Renal cortex interstitium (tissue), 11 donors: ENCODE data around the gene PEX14. TPM values are rescaled to one million over a fixed set of nuclear protein-coding genes. Genes with fewer than 3 reads are reported as not detected.

Source experiments
- DNase-seq, 11 donors: peaks; one replicate each; pipeline ENCODE4 v3.0.0-alpha.2; 2013; ENCODE audit warnings: low read depth in 9 of 11, low spot score in 4 of 11; ENCODE audit errors: extremely low read depth in 1 of 11
- polyA plus RNA-seq, 3 donors: library from polyadenylated mRNA; unstranded; fragments of 120-200 nt; gene quantifications; one replicate each; pipeline ENCODE4 v1.2.1, GENCODE V29; 2013; ENCODE audit not compliant: insufficient read length in 3 of 3

PEX14 gene
- polyA plus RNA-seq, 3 donors: 20.5 to 25.2 (median 24.7) TPM

GRCh38 chr1:10646347-10646861 is 171.7 kb downstream of the PEX14 start:
- no peak for DNase-seq

DNA sequence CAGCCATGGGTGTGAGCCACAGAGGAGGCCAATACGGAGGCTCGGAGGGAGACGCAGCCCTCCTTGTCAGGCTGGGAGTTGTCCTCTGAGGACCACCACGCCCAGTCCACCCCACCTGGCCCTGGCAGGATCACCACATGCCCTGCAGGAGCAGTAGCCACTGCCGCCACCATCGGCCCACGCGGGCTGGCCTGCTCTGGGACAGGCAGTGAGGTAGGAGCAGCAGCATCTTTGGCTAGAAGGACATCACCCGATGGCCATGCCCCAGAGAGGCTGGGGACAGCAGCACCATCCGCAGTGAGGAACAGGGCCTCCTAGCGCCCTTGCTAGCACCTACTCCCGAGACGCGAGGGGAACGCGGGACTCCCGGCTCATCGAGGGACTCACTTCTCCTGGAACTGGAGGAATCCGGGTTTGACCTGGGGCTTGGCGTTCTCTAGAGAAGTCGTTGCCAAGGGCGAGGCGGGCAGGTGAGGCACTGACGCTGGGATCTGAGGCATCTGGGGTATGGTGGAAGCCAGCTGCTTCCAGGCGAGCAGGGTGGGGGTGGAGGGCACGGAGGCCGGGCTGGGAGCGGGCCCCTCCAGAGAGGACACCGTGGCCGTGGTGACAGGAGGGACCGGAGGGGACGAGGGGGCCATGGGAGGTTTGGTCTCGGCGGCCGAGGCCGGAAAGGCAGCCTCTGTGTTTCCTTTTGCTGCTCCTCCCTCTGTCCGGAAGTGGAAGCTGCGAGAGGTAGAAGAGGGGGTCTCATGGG is 172.8 kb downstream of the PEX14 start:
- DNase-seq: no peak

GRCh38 chr1:10648689-10649516 is 174.2 kb downstream of the PEX14 start:
- DNase-seq: no peak

DNA sequence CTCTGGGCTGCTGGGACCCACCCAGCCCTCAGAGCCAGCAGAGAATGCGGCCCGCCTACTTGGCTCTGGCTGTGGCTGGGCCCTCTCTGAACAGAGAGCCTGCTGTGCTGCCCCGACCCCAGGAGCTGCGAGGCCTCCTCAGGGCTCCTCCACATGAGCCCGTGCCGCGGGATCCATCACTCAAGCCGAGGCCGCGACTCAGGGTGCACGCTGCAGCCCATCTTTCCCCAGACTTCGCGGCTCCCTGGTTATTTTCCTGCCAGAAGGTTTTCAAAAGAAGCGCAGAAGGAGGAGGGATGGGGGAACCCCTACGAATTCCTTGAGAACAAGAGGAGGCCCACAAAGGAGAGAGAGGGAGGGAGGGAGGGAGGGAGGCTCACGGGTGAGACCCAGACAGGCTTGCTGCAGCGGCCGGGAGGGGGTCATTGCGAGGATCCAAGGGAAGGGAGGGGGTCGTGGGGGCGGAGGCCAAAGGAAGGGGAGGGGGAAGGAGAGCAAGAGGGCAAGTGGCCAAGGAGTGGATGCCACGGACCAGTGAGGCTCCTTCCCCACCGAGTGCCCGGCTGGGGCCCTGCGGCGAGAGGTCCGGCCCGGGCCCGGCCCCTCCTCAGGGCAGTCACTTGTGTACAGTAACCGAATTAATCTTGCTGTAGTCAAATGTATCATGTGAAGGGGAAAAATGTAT is 174.9 kb downstream of the PEX14 start:
- no peak for DNase-seq

DNA sequence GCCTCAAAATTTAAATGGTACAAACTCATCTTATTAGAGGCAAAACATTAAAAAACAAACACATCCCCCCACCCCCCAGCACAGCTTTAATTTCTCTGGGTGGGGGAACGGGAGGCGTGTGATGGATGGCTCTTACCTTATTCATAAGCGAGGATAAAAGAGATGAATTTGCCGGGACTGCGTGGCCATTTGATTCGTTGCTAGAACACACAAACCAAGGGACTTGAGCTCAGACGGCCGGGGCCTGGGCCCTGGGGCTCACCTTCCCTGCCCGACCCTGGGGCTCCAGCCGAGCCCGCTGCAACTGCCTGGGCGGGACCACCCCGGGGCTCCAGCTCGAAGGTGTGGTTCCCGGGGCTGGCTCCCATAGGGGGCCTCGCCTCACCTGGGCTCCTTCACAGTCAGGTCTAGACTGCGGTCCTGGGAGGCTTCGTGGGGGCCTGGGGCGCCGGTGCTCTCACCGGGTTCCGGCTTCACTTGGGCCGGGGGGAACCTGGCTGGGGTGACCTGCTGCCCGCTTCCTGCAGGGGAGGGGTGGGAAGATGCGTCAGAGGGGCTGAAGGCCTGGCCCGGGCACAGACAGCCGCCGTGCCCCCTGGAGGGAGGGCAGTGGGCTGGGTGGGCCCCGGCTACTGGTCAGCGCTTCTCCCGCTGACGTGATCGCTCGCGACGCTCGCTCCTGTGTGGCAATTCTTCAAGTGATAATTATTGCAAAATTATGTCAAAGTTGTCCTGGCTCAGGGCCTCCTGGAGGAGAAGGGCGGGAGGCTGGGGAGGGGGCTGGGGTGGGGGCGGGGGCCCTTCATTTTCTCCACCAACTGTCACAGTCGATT is 176.0 kb downstream of the PEX14 start:
- DNase-seq: no peak

DNA sequence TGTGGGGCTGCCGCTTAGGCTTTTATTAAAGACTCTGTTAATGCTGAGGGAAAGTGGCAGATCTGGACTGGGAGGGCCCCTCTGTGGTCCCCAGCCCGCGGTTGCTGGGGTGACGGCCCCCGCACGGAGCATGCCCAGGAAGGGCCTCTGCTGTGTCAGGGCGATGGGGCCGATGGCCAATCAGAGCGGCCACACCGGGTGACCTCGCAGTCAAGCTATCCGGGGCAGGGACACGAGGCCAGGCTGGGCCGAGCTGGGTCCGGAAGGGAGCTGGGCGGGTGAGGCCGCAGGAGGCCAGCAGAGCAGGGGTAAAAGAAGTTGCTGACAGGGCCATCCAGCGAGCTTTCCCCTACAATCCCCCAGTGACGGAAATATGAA is 176.6 kb downstream of the PEX14 start:
- DNase-seq: no peak

GRCh38 chr1:10651793-10652192 is 177.0 kb downstream of the PEX14 start:
- no peak for DNase-seq

DNA sequence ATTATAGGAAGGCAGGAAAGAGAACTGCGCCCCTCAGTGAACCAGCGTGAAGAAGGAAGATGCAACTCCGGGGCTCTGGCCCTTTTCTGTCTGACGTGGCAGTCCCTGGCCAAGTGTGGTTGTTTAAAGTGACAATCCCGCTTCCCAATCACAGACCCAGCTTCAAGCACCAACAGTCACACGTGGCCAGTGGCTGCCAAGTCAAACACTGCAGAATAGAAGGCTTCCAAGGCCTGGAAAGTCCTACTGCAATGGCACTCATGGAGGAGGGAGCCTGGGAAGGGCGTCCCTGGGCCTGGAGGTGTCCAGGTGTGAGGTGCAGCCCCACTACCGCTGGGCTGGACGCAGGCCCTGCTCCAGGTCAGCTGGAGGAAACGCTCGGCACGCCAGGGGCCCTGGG is 177.9 kb downstream of the PEX14 start:
- no peak for DNase-seq

DNA sequence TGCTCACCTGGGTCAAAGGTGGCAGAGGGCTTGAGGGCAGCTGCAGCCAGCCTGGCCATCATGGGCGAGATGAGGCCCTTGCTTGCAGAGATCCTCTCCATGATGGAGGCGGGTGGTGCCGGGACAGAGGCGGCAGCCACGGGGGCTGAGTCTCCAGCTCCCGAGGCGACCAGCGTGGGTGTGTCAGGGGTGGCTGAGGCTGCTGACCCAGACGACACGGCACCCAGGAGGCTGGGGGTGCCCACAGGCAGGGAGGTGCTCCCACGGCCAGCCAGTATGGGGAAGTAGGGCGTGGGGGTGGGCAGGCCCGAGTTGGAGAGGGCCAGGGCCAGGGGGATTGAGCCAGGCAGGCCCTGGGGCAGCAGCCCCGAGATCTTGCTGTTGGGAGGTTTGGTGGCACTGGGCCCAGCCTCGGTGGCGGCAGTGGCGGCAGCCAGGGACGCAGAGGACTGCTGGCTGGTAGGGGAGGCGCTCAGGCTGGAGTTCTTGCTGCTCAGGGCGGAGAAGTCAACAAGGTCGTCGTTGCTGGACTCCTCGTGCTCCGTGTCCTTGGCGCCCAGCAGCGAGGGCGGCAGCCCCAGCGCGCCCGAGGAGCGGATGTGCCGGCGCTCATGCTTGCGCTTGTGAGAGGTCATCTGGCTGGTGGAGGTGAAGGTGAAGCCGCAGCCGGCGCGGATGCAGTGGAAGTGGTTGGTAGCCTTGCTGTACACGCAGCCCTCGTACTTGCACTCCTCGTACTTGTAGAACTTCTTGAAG is 178.8 kb downstream of the PEX14 start:
- no peak for DNase-seq

GRCh38 chr1:10655002-10655401 is 180.3 kb downstream of the PEX14 start:
- DNase-seq: no peak

- DNase-seq: no peak
Measured at GRCh38 chr1:10656431-10656830, 181.7 kb downstream of the PEX14 start.

DNA sequence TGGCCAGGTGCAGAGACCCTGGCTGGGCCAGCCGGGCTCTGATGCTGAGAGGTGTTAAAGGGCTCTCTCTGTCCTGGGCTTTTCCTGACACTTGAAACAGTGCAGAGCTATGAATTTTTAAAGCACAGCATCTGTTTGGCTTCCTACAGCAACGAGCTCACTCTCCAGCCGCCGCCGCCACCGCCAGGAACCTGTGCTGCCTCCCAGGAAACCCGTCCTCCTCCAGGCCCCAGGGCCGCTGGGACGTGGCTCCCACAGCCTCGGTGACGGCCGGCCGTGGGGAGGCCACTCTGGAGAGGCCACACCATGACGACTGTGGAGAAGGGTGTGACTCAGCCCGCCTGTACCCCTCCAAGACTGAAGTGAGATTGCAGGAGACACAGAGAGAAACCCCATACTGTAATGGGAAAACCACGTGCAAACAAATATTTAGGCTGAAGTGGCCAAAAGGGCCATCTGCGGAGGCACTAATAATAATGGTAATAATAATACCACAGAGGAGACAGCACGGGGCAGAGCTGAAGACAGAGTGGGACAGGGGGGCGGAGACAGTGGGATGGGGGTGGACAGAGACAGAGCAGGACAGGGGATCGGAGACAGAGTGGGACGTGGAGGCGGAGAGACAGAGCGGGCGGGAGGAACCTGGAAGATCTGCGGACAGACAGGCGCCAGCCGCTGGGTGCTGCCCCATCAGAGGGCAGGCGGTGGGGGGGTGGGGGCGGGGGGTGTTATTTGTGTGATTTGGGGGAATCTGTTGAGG is 182.5 kb downstream of the PEX14 start:
- no peak for DNase-seq

- no peak for DNase-seq
Measured at GRCh38 chr1:10658396-10659066, 183.8 kb downstream of the PEX14 start.

GRCh38 chr1:10659218-10659617 is 184.5 kb downstream of the PEX14 start:
- DNase-seq: no peak

- DNase-seq: no peak
Measured at GRCh38 chr1:10659646-10660540, 185.1 kb downstream of the PEX14 start.

DNA sequence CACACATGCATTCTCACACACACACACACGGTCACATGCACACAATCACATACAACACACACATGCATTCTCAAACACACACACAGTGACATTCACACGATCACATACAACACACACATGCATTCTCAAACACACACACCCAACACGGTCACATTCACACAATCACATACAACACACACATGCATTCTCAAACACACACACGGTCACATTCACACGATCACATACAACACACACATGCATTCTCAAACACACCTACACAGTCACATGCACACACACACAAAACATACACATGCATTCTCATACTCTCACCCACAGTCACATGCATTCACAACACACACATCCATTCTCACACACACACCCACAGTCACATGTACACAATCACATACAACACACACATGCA is 186.7 kb downstream of the PEX14 start:
- no peak for DNase-seq
